KG1 (cell line): Measurements from ENCODE around the gene HBB.
"Not testable (repeated sequence)": the region's sequence is repeated elsewhere in the genome, so short reads cannot be mapped to it uniquely, and the experiment has no call there.

Source experiments
- DNase-seq: peaks from one replicate; lab custom pipeline; 2025; lab: John Stamatoyannopoulos, UW

HBB gene

DNA sequence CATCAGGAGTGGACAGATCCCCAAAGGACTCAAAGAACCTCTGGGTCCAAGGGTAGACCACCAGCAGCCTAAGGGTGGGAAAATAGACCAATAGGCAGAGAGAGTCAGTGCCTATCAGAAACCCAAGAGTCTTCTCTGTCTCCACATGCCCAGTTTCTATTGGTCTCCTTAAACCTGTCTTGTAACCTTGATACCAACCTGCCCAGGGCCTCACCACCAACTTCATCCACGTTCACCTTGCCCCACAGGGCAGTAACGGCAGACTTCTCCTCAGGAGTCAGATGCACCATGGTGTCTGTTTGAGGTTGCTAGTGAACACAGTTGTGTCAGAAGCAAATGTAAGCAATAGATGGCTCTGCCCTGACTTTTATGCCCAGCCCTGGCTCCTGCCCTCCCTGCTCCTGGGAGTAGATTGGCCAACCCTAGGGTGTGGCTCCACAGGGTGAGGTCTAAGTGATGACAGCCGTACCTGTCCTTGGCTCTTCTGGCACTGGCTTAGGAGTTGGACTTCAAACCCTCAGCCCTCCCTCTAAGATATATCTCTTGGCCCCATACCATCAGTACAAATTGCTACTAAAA is at the start of gene HBB:
Gene HBB (minus strand): TSS at position 340 of the 579 bp plus-strand sequence. CDS start 50 bp downstream, at position 290.
- no peak for DNase-seq

DNA sequence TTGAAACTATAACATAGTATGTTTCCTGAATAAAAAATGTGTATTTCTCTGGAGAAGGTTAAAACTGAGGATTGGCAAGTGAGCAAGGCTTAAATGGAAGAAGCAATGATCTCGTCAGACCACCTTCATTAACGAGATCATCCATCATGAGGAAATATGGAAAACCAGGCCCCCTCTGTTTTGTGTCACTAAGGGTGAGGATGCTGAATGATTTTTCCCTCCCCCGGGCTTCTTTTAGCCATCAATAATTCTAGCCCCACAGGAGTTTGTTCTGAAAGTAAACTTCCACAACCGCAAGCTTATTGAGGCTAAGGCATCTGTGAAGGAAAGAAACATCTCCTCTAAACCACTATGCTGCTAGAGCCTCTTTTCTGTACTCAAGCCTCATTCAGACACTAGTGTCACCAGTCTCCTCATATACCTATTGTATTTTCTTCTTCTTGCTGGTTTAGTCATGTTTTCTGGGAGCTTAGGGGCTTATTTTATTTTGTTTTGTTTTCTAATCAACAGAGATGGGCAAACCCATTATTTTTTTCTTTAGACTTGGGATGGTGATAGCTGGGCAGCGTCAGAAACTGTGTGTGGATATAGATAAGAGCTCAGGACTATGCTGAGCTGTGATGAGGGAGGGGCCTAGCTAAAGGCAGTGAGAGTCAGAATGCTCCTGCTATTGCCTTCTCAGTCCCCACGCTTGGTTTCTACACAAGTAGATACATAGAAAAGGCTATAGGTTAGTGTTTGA is 48.7 kb upstream of the HBB start:
- DNase-seq = no peak

DNA sequence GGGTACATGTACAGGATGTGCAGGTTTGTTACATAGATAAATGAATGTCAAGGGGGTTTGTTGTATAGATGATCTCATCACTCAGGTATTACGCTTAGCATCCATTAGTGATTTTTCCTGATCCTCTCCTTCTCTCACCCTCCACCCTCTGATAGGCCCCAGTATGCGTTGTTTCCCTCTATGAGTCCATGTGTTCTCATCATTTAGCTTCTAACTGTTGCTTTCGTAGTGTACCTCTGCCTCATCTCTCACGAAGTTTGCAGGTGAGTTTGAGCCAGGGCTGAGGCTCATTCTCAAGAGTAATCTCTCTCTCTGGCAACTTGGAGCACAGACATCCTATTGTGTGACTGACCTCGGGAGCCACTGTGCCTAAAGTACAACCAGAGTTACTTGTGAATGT is 47.5 kb upstream of the HBB start:
- no peak for DNase-seq

DNA sequence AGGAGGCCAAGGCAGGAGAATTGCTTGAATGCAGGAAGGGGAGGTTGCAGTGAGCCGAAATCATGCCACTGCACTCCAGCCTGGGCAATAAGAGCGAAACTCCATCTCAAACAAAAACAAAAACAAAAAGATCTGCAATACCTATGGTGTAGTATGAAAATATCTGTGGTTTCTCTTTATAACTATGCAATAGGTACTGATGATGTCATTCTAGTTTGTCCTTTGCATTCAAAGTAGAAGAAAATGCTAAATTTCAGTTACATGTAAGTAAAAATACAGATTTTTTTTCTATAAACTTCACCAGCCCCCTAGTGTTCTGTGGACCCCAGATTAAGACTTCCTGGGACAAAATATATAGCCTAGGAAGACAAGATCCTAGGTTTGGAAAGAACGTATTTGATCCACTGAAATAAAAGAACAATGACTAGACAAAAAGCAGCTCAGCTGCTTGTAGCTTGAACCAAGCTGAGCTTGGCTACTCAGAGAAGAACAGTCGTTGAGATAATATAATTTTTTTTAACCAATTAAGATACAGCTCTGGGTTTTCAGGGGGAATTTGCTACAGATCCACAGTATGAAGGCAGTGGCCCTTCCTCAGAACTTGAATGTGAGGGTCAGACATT is 45.6 kb upstream of the HBB start:
- no peak for DNase-seq

DNA sequence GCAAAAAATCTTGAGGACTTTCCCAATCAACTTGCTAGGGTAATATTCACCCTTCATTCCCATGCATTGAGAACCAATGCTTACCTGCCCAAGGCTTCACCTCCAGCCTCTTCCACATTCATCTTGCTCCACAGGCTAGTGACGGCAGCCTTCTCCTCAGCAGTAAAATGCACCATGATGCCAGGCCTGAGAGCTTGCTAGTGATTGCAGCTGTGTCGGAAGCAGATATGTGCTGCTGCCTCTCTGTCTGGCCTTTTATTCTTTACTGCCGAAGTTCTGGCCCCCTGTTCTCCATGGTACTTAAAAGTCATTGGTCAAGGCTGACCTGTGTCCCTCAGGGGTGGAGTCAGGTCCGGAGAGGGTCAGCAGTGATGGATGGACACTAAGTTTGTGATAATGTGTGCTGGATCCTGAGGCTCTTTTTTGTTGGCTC is 42.9 kb upstream of the HBB start, which contains the start of gene HBE1:
Gene HBE1 (minus strand): TSS at position 231 of the 433 bp plus-strand sequence. CDS start 55 bp downstream, at position 176.
- DNase-seq = no peak

DNA sequence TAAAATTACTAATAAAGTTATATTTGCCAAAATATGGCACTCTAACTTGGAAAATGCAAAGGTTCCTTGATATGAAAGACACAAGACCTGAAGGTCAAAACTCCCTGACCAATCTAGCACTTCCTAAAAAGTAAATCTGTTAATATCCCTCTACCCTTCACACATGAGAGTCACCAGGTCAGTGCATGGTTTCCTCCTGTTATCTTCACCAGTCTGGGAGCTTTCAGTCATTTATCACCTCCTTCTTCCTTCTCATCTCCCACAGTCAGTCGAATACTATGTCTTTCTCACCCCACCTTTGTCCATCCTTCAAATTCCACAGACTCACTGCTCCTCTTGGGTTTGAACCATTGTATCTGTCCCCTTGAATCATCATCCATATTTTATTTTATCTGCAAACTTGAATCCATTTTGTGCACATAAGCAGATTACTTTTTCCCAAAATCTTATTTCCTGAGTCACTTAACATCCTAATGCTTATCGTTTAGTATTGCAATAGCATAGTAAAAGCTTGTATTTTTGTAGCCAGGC is 40.2 kb upstream of the HBB start:
- no peak for DNase-seq

DNA sequence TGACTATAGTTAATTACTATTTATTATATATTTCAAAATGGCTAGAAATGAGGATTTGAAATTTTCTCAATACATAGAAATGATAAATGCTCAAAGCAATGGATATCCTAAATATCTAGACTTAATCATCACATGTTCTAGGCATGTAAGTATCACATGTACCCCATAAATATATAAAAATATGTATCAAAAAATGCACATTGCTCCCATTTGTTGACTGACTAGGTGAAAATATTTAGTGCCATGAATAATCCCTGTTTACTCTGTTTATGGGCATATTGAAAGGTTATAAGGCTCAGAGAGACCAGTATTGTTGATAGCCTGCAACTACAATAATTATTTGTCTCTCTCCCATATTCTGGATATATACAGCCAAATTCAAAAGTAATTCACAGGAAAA is 39.7 kb upstream of the HBB start:
- DNase-seq = no peak

DNA sequence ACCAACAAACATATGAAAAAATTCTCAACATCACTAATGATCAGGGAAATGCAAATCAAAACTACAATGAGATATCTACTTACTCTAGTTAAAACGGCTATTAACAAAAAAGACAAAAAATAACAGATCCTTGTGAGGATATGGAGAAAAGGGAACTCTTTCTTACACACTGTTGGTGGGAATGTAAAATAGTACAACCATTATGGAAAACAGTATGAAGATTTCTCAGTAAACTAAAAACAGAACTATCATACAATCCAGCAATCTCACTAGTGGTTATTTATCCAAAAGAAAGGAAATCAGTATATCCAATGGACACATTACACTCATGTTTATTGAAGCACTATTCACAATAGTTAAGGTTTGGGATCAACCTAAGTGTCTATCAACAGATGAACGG is 39.0 kb upstream of the HBB start:
- no peak for DNase-seq

DNA sequence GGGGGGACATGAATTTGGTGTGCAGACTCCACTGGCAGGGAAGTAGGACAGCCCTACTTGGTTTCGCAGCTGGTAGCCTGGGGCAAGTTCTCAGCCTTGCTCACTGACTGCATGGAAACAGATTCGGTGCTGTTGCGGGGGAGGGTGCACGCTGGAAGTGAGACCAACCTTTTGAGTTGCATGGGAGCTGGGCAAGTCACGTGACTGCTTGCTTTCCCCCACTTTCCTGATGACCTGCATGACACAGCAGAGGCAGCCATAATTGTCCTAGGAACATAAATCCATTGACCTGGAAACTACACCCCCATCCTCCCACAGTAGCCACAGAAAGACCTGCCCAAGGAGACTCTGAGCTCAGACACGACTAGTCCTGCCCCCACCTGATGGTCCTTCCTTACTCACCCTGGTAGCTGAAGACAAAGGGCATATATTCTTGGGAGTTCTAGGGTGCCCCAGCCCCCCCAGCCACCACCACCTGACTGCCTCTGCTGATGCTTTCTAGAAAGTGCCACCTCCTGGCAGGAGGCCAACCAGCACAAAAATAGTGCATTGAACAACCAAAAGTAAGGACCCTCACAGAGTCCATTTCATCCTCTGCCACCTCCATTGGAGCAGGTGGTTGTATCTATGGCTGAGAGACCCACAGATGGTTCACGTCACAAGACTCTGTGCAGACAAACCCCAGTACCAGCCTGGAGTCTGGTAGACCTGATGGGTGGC is 31.8 kb upstream of the HBB start:
- no peak for DNase-seq

DNA sequence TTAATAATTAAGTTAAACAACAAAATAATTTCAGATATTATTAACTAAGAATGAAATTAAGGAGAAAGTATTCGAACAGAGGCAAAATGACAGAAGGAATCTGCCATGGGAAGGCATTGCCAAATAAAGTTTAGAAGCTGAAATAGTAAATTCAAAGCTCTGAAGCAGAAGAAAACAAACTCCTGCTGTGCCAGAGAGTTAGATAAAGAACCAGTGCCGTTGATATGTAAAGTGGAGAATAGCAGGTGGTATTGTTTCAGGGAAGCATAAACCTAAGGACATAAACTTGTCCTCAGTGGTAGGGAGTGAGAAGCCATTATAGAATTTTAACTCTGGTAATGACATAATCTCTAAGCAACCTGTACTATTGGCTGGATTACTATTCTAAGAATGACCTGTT is 30.4 kb upstream of the HBB start:
- DNase-seq = no peak

DNA sequence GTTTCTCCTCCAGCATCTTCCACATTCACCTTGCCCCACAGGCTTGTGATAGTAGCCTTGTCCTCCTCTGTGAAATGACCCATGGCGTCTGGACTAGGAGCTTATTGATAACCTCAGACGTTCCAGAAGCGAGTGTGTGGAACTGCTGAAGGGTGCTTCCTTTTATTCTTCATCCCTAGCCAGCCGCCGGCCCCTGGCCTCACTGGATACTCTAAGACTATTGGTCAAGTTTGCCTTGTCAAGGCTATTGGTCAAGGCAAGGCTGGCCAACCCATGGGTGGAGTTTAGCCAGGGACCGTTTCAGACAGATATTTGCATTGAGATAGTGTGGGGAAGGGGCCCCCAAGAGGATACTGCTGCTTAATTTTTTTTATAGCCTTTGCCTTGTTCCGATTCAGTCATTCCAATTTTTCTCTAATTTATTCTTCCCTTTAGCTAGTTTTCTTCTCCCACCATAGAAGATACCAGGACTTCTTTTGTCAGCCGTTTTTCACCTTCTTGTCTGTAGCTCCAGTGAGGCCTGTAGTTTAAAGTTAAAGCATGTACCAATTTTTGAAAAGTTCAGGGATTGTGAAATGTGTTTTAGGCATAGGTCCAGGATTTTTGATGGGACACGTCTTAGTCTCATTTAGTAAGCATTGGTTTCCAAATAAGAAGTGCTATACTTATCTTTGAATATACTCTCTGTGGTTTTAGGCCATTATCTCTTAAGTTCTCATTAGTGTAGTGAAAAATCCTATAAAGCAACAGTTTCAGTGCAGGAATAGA is 28.0 kb upstream of the HBB start, which contains the start of gene HBG2:
Gene HBG2 (minus strand): TSS at position 136 of the 768 bp plus-strand sequence. CDS start 53 bp downstream, at position 83.
- DNase-seq = not testable (repeated sequence)

DNA sequence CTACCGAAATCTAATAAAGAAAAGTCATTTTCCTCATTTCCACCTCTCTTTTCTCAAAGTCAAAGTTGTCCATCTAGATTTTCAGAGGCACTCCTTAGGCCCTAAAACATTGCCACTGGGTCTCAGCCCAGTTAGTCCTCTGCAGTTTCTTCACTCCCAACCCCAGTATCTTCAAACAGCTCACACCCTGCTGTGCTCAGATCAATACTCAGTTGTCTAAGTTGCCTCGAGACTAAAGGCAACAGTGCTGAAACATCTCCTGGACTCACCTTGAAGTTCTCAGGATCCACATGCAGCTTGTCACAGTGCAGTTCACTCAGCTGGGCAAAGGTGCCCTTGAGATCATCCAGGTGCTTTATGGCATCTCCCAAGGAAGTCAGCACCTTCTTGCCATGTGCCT is 27.2 kb upstream of the HBB start:
- not testable (repeated sequence) for DNase-seq

DNA sequence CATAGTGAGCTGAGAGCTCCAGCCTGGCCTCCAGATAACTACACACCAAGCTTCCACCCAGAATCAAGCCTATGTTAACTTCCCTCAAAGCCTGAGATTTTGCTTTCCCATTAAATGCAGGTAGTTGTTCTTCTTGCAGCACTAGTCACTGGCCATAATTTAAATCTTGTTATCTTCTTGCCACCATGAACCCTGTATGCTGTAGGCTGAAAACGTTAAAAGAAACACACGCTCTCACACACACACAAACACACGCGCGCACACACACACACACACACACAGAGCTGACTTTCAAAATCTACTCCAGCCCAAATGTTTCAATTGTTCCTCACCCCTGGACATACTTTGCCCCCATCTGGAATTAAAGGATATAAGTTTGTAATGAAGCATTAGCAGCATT is 26.6 kb upstream of the HBB start:
- DNase-seq = not testable (repeated sequence)

DNA sequence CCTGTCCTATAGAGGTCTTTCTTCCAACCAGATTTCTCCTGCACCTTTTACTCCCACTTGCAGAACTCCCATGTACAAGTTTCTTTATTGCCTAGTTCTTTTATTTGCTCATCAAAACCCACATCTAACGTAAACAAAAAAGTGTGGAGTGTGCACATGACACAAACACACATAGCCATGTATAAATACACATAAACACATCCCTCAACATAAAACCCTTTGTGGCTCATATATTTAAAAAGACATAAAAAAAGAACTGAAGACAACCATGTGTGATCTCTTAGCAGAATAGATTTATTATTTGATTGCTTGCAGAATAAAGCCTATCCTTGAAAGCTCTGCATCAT is 26.0 kb upstream of the HBB start:
- no peak for DNase-seq

DNA sequence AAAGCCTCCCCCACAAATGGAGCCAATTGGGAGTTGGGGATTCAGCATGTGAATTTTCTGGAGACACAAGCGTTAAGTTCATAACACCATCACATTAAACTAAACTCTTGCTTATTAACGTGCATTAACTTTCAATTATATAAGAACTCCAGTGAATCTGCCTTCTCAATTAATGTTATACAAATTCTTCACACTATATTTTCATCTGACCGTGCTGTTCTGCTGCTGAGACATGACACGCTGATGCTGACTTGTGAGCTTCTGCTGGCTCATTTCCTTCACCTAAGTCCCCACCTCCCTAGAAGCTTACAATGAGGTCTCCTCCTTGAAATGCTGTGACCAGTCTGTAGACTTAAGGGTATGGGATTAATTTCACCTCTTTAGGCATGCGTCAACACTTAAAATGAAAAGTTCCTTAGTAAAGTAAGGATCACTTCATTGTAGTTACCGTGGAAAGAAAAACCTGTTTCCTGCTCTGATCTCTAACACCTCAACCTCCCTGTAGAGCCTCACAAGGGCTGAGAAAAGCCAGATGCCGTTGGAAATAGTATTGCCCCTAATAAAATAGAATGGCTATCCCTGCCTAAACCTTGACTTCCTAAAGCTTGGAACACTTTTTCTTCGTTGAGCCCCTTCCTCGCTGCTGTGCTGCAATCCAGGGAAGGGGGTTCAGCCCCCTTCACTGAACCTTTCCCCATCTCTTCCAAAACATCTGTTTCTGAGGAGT is 25.5 kb upstream of the HBB start:
- DNase-seq = no peak

DNA sequence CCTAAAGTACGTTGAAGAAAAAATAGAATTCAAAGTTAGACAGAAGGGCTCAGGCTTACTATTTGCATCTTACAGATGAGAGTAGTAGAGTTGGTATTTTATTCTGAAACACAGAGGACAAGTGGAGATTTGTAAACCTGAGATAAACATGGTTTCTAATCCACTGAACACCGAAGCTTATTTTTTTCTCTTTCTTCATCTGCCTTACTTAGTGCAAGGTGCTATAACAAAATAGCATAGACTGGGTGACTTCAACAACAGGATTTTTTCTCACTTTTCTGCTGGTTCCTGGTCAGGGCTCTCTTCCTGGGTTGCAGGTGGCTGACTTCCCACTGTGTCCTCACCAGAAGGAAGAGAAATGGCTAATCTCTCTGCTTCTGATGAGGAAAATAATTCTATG is 24.9 kb upstream of the HBB start:
- no peak for DNase-seq

DNA sequence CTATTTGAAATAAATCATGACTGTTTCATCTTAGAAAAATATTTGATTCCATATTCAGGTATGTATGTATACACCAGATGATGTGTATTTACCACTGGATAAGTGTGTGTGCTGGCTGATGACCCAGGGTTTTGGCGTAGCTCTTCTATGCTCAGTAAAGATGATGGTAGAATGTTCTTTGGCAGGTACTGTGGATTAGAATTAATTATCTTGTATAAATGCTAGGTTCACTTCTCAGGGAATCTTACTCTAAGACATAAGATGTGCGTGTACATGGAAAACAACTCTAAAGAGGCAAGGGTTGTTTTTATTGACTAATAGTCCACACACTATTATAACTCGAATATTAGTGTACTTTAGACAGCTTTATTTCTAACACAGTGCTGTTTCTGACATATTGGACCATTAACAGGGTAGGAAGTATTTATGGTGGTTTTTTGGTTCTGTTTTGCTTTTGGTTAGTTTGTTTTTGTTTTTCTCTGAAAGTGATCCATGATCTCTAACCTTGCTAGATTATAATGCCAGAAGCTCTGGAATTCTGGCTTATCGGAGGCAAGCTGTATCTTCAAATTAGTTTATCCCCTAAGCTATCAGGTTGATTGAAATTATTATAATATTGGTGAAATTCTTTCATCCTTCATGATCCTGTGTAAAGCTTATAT is 23.8 kb upstream of the HBB start:
- no peak for DNase-seq

DNA sequence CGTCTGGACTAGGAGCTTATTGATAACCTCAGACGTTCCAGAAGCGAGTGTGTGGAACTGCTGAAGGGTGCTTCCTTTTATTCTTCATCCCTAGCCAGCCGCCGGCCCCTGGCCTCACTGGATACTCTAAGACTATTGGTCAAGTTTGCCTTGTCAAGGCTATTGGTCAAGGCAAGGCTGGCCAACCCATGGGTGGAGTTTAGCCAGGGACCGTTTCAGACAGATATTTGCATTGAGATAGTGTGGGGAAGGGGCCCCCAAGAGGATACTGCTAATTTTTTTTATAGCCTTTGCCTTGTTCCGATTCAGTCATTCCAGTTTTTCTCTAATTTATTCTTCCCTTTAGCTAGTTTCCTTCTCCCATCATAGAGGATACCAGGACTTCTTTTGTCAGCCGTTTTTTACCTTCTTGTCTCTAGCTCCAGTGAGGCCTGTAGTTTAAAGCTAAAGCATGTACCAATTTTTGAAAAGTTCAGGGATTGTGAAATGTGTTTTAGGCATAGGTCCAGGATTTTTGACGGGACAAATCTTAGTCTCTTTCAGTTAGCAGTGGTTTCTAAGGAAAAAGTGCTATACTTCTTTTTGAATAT is 23.0 kb upstream of the HBB start, which contains the start of gene HBG1:
Gene HBG1 (minus strand): TSS at position 51 of the 590 bp plus-strand sequence. CDS start 53 bp downstream, outside the sequence.
- not testable (repeated sequence) for DNase-seq

DNA sequence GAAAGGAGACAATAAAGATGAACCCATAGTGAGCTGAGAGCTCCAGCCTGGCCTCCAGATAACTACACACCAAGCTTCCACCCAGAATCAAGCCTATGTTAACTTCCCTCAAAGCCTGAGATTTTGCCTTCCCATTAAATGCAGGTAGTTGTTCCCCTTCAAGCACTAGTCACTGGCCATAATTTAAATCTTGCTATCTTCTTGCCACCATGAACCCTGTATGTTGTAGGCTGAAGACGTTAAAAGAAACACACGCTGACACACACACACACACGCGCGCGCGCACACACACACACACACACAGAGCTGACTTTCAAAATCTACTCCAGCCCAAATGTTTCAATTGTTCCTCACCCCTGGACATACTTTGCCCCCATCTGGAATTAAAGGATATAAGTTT is 21.6 kb upstream of the HBB start:
- DNase-seq = not testable (repeated sequence)
